K562 (cell line): Measurements from ENCODE around the gene NT5DC2. TPM values are rescaled to one million over a fixed set of nuclear protein-coding genes. Genes with fewer than 3 reads are reported as not detected.

Source experiments
- ATAC-seq: fragments of 200-7000 bp; cut with Tn5 transposase; 3 replicates; pipeline ENCODE4 v1.9.1; 2020; ENCODE audit warnings: moderate library complexity
- BruUV-seq: library from RNA; stranded (reverse); fragments of 400-500 nt; replicated peaks from 2 replicates; lab custom pipeline; 2021; lab: Mats Ljungman, UMichigan
- CTCF ChIA-PET: fragments of 300-600 bp; formaldehyde crosslinking; extraction: SDS; loops from one replicate; lab custom pipeline; 2021; ENCODE audit warnings: low intra/inter-chr PET ratio; lab: Yijun Ruan, JAX
- POLR2A ChIA-PET: fragments of 300-600, 350-650 bp; sonication (Branson Sonifier 250); formaldehyde crosslinking; extraction: SDS; loops from one replicate; lab custom pipeline; 2021; ENCODE audit warnings: antibody characterized with exemption, inconsistent platforms; lab: Yijun Ruan, JAX
- DNase-seq, 4 experiments: peaks; one replicate each; pipeline versions ENCODE4 v3.0.0 to v3.0.0-alpha.2; 2011 to 2018; ENCODE audit warnings: low spot score in 3 of 4, mixed read lengths in 3 of 4; ENCODE audit errors: extremely low read depth in 1 of 4
- FAIRE-seq: peaks from 2 replicates; lab custom pipeline; 2011; peaks lifted over from hg19 to GRCh38; lab: Jason Lieb, UNC
- H2AFZ ChIP-seq: 2 replicates; pipeline ENCODE4 v1.6.0; 2011; ENCODE audit warnings: low read depth, low read length, control low read depth, inconsistent platforms
- H3K27ac ChIP-seq: fragments of 200-600 bp; 3 replicates; pipeline ENCODE4 v1.8.0; 2011; ENCODE audit warnings: low read depth, mild to moderate bottlenecking, control low read depth, inconsistent platforms, low read length, moderate library complexity, mixed read lengths; ENCODE audit errors: extremely low read depth
- H3K27me3 ChIP-seq, 2 experiments: fragments of 300-600 bp in 1 of 2; 2 replicates in 1 of 2; 3 replicates in 1 of 2; pipeline versions ENCODE4 v1.6.0 to v1.8.0; 2011; ENCODE audit warnings: inconsistent platforms in 2 of 2, low read length in 2 of 2, mild to moderate bottlenecking in 1 of 2, mixed read lengths in 1 of 2, moderate library complexity in 1 of 2; ENCODE audit not compliant: control insufficient read depth in 2 of 2, insufficient read depth in 2 of 2
- H3K36me3 ChIP-seq: fragments of 300-600 bp; 3 replicates; pipeline ENCODE4 v1.8.0; 2011; ENCODE audit warnings: mild to moderate bottlenecking, low read length, inconsistent platforms; ENCODE audit not compliant: control insufficient read depth, insufficient read depth
- H3K4me1 ChIP-seq, 2 experiments: fragments of 200-600 bp in 1 of 2; replicated peaks in 1 of 2; 2 replicates in 1 of 2; 3 replicates in 1 of 2; pipeline versions ENCODE4 v1.5.1 to v1.8.0; 2011; ENCODE audit warnings: inconsistent platforms in 2 of 2, low read length in 2 of 2, mild to moderate bottlenecking in 1 of 2, mixed read lengths in 1 of 2, moderate library complexity in 1 of 2; ENCODE audit not compliant: control insufficient read depth in 2 of 2, insufficient read depth in 2 of 2
- H3K4me2 ChIP-seq: 2 replicates; pipeline ENCODE4 v1.6.1; 2011; ENCODE audit warnings: low read length, control low read depth, inconsistent platforms, mixed read lengths; ENCODE audit not compliant: insufficient read depth
- H3K4me3 ChIP-seq: fragments of 200-600 bp; sonication (generic), shearing (Covaris generic); 2 replicates; pipeline ENCODE4 v1.5.1; 2016; ENCODE audit warnings: control low read depth, inconsistent platforms
- H3K79me2 ChIP-seq: fragments of 200-600 bp; 3 replicates; pipeline ENCODE4 v1.8.0; 2011; ENCODE audit warnings: low read length, inconsistent platforms; ENCODE audit not compliant: control insufficient read depth, insufficient read depth
- H3K9ac ChIP-seq, 2 experiments: 2 replicates each; pipeline versions ENCODE4 v1.6.0 to v1.6.1; 2011; ENCODE audit warnings: low read depth in 2 of 2, low read length in 2 of 2, control low read depth in 1 of 2, inconsistent platforms in 1 of 2, mild to moderate bottlenecking in 1 of 2, mixed read lengths in 1 of 2; ENCODE audit not compliant: insufficient read depth in 1 of 2
- H3K9me1 ChIP-seq: one replicate; pipeline ENCODE4 v1.6.0; 2011; ENCODE audit warnings: inconsistent platforms, mild to moderate bottlenecking, low read length, moderate library complexity; ENCODE audit not compliant: control insufficient read depth, insufficient read depth
- H3K9me3 ChIP-seq: replicated peaks from 2 replicates; pipeline ENCODE4 v1.5.1; 2011; ENCODE audit warnings: low read depth, low read length, inconsistent platforms; ENCODE audit not compliant: control insufficient read depth, insufficient read depth
- H4K20me1 ChIP-seq: replicated peaks from 2 replicates; pipeline ENCODE4 v1.6.1; 2011; ENCODE audit warnings: low read length, inconsistent platforms, mixed read lengths; ENCODE audit not compliant: control insufficient read depth, insufficient read depth
- CBFA2T3 ChIP-seq: fragments of 450-650 bp; IDR thresholded peaks from 2 replicates; pipeline ENCODE4 v1.6.1; 2017
- FIP1L1 ChIP-seq: fragments of 200-400 bp; formaldehyde crosslinking; IDR thresholded peaks from 2 replicates; pipeline ENCODE4 v1.6.1; 2018; ENCODE audit warnings: mild to moderate bottlenecking, low read depth, low read length; ENCODE audit not compliant: poor library complexity, severe bottlenecking
- NR2F6 ChIP-seq: fragments of 450-650 bp; formaldehyde crosslinking; IDR thresholded peaks from 2 replicates; pipeline ENCODE4 v1.4.0; 2020; ENCODE audit warnings: mild to moderate bottlenecking
- PHB ChIP-seq: fragments of 250-450 bp; sonication (Bioruptor Pico); IDR thresholded peaks from 2 replicates; pipeline ENCODE4 v1.5.0; 2021
- POLR2G ChIP-seq: fragments of 200-400 bp; formaldehyde crosslinking; IDR thresholded peaks from 2 replicates; pipeline ENCODE4 v1.6.1; 2017; ENCODE audit warnings: low read depth, mild to moderate bottlenecking, antibody characterized with exemption, low read length, moderate library complexity
- RFX1 ChIP-seq: fragments of 450-650 bp; IDR thresholded peaks from 2 replicates; pipeline ENCODE4 v1.6.1; 2016; ENCODE audit warnings: mild to moderate bottlenecking, moderate library complexity
- SIN3B ChIP-seq: fragments of 450-650 bp; IDR thresholded peaks from 2 replicates; pipeline ENCODE4 v1.6.1; 2017; ENCODE audit warnings: low read depth, mild to moderate bottlenecking, moderate library complexity
- ZNF655 ChIP-seq: fragments of 250-450 bp; sonication (Bioruptor Pico); IDR thresholded peaks from 2 replicates; pipeline ENCODE4 v1.5.0; 2021
- WGBS: fragments of 100-300 bp; shearing (Covaris generic); methylation state at CpG from one replicate; pipeline ENCODE4 v1.1.6; 2016; ENCODE audit warnings: low coverage, mixed read lengths; ENCODE audit not compliant: insufficient coverage; ENCODE audit errors: missing lambda C conversion rate; 5-methylcytosine and 5-hydroxymethylcytosine counted together
- in situ Hi-C: fragments of 300-500 bp; cut with MboI; formaldehyde crosslinking; loops from 4 replicates; pipeline ENCODE4 v1.15.0; 2018; ENCODE audit warnings: inconsistent platforms, mixed read lengths
- intact Hi-C: fragments of 100-400 bp; cut with micrococcal nuclease; formaldehyde crosslinking; loops from 2 replicates; pipeline ENCODE4 v1.14.2; 2022
- polyA plus RNA-seq, 8 experiments: library from polyadenylated mRNA; depleted of rRNA in 4 of 8; stranded (reverse) in 5 of 8; unstranded in 3 of 8; fragments of >200 nt; fragmentation: Nextera tagmentation in 2 of 8; fragmentation: Illumina TruSeq in 1 of 8; extraction: Ambion mirVana in 2 of 8; extraction: Trizol in 1 of 8; gene quantifications; 2 replicates each; pipeline versions ENCODE4 v1.2.1 to v1.2.3, GENCODE V29; 2011 to 2014; ENCODE audit warnings: inconsistent platforms in 1 of 8, missing spikeins in 1 of 8
- total RNA-seq, 7 experiments: library from RNA; depleted of rRNA in 6 of 7; stranded (reverse); fragments of >200 nt in 6 of 7; fragmentation: Illumina TruSeq in 2 of 7; extraction: Trizol in 2 of 7; gene quantifications; 2 replicates each; pipeline versions ENCODE4 v1.2.1 to v1.2.3, GENCODE V29; 2011 to 2021; ENCODE audit warnings: low replicate concordance in 1 of 7

NT5DC2 gene
- total and polyA plus RNA-seq, 9 of the 15 experiments (the other 6 are each of a cell fraction or from before 2014, with no cell fraction given): 25.6 to 168 (median 122) TPM

DNA sequence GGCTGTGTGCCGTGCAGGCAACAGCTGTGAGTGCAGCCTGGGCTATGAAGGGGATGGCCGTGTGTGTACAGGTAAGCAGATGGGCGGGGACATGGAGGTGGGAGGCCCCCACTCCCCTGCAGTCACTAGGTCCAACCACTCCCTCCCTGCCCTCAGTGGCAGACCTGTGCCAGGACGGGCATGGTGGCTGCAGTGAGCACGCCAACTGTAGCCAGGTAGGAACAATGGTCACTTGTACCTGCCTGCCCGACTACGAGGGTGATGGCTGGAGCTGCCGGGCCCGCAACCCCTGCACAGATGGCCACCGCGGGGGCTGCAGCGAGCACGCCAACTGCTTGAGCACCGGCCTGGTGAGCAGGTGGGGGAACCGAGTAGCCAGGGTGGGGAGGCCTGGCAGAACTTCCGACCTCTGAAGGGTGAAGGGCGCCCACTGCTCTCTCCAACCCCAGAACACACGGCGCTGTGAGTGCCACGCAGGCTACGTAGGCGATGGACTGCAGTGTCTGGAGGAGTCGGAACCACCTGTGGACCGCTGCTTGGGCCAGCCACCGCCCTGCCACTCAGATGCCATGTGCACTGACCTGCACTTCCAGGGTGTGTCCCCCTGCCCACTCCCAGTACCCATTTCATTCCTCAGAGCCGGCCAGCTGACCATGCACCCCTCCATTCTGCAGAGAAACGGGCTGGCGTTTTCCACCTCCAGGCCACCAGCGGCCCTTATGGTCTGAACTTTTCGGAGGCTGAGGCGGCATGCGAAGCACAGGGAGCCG lies 11.6 kb downstream of the NT5DC2 start:
- no peak overlapping the region for H3K27ac ChIP-seq
- FAIRE-seq: no peak
- ATAC-seq: no peak
- WGBS: 74% methylated on average over 20 of the region's 33 CpGs
- intact Hi-C loops: no loop called here
- H3K79me2 ChIP-seq: no peaks in the 10 kb centered on the region
- no peak overlapping the region for H2AFZ ChIP-seq
- POLR2A ChIA-PET: interaction anchor here (0.6 kb wide), 1 partner anchor 147 kb away, joined by 3 read pairs; no protein-coding TSS in a partner anchor
- TF ChIP-seq POLR2G: 0 out of 2 replicates have a peak, but pooled peaks have one; percentile 55
- no peak for TF ChIP-seq PHB (CRISPR knock-in tag)
- TF ChIP-seq, all 486 proteins: peak for 1
- BruUV-seq: no TSS peak
- Histone ChIP-seq H3K36me3 (peaks cover 35% of the 10 kb centered on the region; the same call in 2 of the 3 replicates), H3K9ac (no peak overlapping the region; a peak in 1 of 4 replicates), H3K9me3 (no peaks in the 10 kb centered on the region), H3K4me3 (no peak overlapping the region), H3K4me1 (peaks cover 12 to 60% of the 10 kb centered on the region in 2 experiments; a peak in 4 of 5 replicates), H3K27me3 (no peaks in the 10 kb centered on the region), H3K9me1 (no peaks in the 10 kb centered on the region), H3K4me2 (no peak overlapping the region), H4K20me1 (no peaks in the 10 kb centered on the region)
- in situ Hi-C loops: no loop called here
- CTCF ChIA-PET: no interaction called here
- no peak for DNase-seq

DNA sequence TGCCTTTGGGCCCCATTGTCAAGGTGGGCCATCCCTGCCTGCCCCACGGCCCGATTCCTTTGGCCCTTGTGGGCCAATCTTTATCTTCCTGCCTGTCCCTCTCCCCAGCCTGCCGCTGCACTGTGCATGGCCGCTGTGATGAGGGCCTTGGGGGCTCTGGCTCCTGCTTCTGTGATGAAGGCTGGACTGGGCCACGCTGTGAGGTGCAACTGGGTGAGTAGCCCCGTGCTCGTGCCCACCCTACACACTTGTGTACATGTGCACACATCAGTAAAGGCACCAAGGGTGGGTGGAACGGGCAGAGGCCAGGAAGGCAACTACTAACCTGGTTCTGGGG lies 12.2 kb downstream of the NT5DC2 start:
- no peak overlapping the region for H2AFZ ChIP-seq
- FAIRE-seq (no peak), DNase-seq (no peak), ATAC-seq (no peak)
- no peak overlapping the region for H3K4me2 ChIP-seq
- ChIA-PET POLR2A (interaction anchor here (0.6 to 1.0 kb wide), 2 partner anchors 11 to 148 kb away, joined by 3 read pairs; no protein-coding TSS in a partner anchor), CTCF (no interaction called here)
- TF ChIP-seq ZNF655 (no peak), RFX1 (no peak), SIN3B (no peak), NR2F6 (CRISPR knock-in tag) (no peak), CBFA2T3 (no peak), FIP1L1 (no peak)
- H3K79me2 ChIP-seq: no peaks in the 10 kb centered on the region
- no peaks in the 10 kb centered on the region for H3K9me1 ChIP-seq
- 44% methylated on average over 5 of the region's 8 CpGs for WGBS
- H3K36me3 ChIP-seq: peaks cover 29% of the 10 kb centered on the region; the same call in 2 of the 3 replicates
- in situ Hi-C loops (no loop called here), intact Hi-C loops (no loop called here)
- no peaks in the 10 kb centered on the region for H3K27me3 ChIP-seq
- H3K4me3 ChIP-seq: no peak overlapping the region
- H3K9me3 ChIP-seq: no peaks in the 10 kb centered on the region
- no peak overlapping the region; a peak in 1 of 4 replicates for H3K9ac ChIP-seq
- no peaks in the 10 kb centered on the region for H4K20me1 ChIP-seq
- no TSS peak for BruUV-seq
- peaks cover 12 to 62% of the 10 kb centered on the region in 2 experiments; a peak in 4 of 5 replicates for H3K4me1 ChIP-seq
- H3K27ac ChIP-seq: no peak overlapping the region
